ENCODE measurements around the gene GNPDA1.
"Not testable (repeated sequence)": the region's sequence is repeated elsewhere in the genome, so short reads cannot be mapped to it uniquely, and the experiment has no call there.

The GNPDA1 gene

DNA sequence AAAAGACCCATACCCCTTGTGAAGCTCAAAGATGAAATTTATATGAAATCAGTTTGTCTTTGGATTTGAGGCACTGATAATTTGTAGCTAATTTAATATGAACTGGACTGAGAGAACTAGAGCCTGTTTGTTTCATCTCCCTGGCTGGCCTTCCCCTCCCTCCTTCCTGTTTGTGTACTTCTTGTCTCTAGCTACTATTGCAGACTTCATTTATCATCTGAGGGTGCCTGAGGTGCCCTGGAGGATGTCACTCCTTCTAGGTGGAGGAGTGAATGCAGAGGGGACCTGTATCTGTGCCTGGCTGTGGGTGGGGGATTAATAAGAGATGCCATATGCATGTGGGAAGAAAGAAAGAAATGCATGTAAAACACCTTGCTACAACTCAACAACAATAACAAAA, 22.2 kb upstream of the GNPDA1 start:
- CTCF ChIA-PET = interaction anchor here (0.9 to 1.8 kb wide), 5 partner anchors 10 to 110 kb away, joined by 3 to 5 read pairs (median 3); no protein-coding TSS in a partner anchor
- Mint-ChIP-seq H3K4me3 (no peak overlapping the region), H3K9me3 (no peaks in the 10 kb centered on the region), H3K27me3 (no peaks in the 10 kb centered on the region), H3K4me1 (peaks cover 21% of the 10 kb centered on the region), H3K36me3 (peaks cover 3% of the 10 kb centered on the region), H3K27ac (peak overlapping the region; percentile 17)
- no peak for DNase-seq

DNA sequence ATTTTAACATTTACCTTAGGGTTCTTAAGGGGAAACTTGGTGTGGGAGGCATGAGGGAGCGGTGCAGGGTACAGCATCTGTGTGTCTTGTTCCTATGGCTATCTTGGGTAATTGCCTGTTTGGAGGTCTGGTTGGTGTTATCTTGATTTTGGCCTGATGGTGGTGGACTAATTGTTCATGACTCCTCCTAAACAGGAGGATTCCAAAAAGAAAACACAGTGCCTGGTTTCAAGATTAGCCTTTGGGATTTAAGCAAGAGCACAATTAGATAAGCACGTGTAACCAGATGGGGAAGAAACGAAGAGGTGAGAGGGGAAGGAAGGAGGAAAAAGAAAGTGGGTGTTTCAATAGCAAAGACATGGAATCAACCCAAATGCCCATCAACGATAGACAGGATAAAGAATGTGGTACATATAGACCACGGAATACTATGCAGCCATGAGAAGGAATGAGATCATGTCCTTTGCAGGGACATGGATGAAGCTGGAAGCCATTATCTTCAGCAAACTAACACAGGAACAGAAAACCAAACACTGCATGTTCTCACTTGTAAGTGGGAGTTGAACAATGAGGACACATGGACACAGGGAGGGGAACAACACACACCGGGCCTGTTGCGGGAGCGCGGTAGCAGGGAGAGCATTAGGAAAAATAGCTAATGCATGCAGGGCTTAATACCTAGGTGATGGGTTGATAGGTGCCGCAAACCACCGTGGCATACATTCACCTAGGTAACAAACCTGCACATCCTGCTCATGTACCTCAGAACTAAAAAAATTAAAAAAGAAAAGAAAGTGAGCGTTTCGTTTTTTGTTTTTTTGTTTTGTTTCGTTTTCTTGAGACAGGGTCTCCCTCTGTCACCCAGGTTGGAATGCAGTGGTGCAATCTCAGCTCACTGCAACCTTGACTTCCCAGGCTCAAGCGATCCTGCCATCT, 21.1 kb upstream of the GNPDA1 start:
- H3K4me3 Mint-ChIP-seq, H3K36me3 Mint-ChIP-seq, DNase-seq, H3K9me3 Mint-ChIP-seq, H3K27me3 Mint-ChIP-seq: not testable (repeated sequence)
- Mint-ChIP-seq H3K27ac (peak overlapping the region; percentile 17), H3K4me1 (peaks cover 21% of the 10 kb centered on the region)
- CTCF ChIA-PET = interaction anchor here (1.0 to 1.8 kb wide), 2 partner anchors 18 to 22 kb away, joined by 3 to 5 read pairs; no protein-coding TSS in a partner anchor

DNA sequence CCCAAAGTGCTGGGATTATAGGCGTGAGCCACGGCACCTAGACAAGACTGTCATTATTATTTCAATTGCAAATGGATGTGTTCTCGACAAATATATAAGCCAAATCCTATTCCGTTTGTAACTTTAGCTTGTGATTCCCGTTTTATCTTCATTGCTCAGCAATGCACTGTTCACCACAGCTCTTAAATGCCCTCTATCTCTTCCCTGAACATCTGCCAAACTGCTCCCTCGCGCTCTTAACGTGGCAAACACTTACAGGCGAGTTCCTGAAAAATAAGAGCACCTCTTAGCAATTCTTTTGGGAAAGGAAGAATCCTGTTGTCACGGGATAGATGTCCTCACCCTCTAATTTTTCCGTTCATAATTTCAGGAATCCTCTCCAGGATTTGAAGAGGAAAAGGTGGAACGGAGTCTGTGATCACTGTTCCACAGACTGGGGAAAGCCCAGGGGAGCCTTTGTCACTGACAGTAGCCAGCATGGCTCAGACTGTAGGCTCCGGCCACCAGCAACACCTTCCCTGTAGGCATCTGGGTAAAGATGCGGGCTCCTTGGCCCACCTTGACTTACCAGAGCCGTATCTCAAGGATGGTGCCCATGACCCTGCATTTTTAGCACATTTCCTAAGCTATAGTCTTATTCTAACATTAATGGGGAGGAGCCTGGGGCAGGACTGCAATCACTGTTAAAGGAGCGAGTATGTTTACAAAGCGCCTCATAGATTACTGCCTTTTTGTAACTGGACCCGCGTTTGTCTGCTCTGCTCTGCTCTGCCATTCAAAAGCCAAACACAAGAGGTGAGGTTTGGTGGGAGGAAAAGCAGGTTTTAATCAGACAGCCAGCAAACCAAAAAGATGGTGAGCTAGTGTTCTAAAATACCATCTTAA, 20.2 kb upstream of the GNPDA1 start:
- H3K4me3 Mint-ChIP-seq = no peak overlapping the region

DNA sequence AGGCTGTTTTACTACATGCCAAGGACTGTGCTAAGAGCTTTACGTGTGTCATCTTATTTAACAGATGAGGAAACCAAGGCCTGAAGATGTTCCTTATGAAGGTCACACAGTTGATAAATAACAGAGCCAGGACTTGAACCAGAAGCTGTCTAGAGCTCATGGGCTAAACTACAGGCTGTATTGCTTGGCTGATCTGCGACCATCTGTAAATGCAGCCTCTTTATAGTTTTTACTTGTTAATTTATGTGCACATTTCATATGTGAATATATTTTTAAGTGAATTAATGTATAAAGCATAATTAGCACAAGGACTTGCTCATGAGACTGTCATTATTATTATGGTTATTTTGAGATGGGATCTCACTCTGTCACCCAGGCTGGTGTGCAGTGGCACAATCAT, 19.3 kb upstream of the GNPDA1 start:
- CTCF ChIA-PET = interaction anchor here (0.8 kb wide), 1 partner anchor 339 kb away, joined by 3 read pairs; no protein-coding TSS in a partner anchor
- H3K4me3 Mint-ChIP-seq = no peak overlapping the region
- no peak for DNase-seq
- H3K27me3 Mint-ChIP-seq = no peaks in the 10 kb centered on the region
- peaks cover 19% of the 10 kb centered on the region for H3K4me1 Mint-ChIP-seq
- peaks cover 3% of the 10 kb centered on the region for H3K36me3 Mint-ChIP-seq
- H3K27ac Mint-ChIP-seq = no peak overlapping the region
- no peaks in the 10 kb centered on the region for H3K9me3 Mint-ChIP-seq

More for the DNA sequence above, 20.2 kb upstream of the GNPDA1 start:
- DNase-seq = no peak
- no peaks in the 10 kb centered on the region for H3K27me3 Mint-ChIP-seq
- peaks cover 19% of the 10 kb centered on the region for H3K4me1 Mint-ChIP-seq
- no peak overlapping the region for H3K27ac Mint-ChIP-seq
- H3K9me3 Mint-ChIP-seq = no peaks in the 10 kb centered on the region
- CTCF ChIA-PET = interaction anchor here (0.8 to 1.8 kb wide), 2 partner anchors 17 to 340 kb away, joined by 3 to 5 read pairs; no protein-coding TSS in a partner anchor
- peaks cover 3% of the 10 kb centered on the region for H3K36me3 Mint-ChIP-seq

DNA sequence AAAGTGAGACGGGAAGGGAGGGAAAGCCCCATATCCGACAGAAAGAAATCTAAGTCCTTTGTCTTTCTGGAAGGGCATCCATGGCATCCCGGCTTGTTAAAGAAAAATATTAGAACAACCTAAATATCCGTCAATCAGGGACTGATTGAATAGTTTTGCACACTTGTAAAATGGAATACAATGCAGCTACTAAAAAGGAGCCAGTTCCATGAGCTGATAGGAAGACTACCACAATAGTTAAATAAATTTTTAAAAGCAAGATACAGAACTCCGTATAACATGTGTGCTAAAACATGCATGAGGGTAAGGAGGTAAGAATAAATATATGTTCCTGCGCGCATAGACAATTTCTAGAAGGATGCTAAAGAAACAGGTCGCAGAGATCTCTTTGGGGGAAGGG, 12.8 kb upstream of the GNPDA1 start:
- H3K36me3 Mint-ChIP-seq = no peaks in the 10 kb centered on the region
- H3K4me1 Mint-ChIP-seq = peaks cover 21% of the 10 kb centered on the region
- no peaks in the 10 kb centered on the region for H3K9me3 Mint-ChIP-seq
- peak overlapping the region; percentile 98 for H3K27ac Mint-ChIP-seq
- no peaks in the 10 kb centered on the region for H3K27me3 Mint-ChIP-seq
- H3K4me3 Mint-ChIP-seq = peak overlapping the region; percentile 81
- no peak for DNase-seq
- CTCF ChIA-PET = interaction anchor here (0.7 to 1.7 kb wide), 5 partner anchors 11 to 117 kb away, joined by 3 to 6 read pairs (median 4); partner anchors contain the start of gene GNPDA1

DNA sequence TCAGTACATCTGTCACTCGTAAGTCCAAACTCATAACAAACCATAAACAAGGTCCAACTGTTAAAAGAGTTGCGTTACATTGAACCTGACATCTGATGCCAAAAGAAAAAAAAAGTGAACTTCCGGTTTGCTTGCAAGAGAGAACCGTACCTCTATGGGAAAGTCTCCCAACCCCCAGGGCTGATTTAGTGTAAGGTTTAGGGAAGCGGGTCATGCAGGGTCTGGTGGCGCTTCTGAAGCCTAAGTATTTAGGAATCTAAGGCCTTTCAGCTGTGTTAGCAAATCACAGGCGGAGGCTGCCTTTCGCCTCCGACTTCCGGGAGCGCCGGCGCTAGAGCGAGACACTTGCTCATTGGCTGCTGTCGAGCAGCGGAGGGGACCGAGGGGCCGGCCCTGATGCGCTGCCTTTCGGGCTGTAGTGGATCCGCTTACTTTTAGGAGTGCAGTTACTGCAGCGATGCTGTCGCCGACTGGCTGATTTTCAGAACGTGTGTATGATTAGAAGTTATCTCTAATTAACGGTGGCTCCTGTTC, 12.0 kb upstream of the GNPDA1 start:
- peak overlapping the region; percentile 81 for H3K4me3 Mint-ChIP-seq
- no peaks in the 10 kb centered on the region for H3K27me3 Mint-ChIP-seq
- peak; percentile 91 for DNase-seq
- H3K9me3 Mint-ChIP-seq = peaks cover 7% of the 10 kb centered on the region
- H3K36me3 Mint-ChIP-seq = peaks cover 6% of the 10 kb centered on the region
- peaks cover 25% of the 10 kb centered on the region for H3K4me1 Mint-ChIP-seq
- CTCF ChIA-PET = interaction anchor here (0.8 to 1.7 kb wide), 5 partner anchors 9 to 118 kb away, joined by 3 to 7 read pairs (median 5); partner anchors contain the start of gene GNPDA1
- H3K27ac Mint-ChIP-seq = peak overlapping the region; percentile 98

DNA sequence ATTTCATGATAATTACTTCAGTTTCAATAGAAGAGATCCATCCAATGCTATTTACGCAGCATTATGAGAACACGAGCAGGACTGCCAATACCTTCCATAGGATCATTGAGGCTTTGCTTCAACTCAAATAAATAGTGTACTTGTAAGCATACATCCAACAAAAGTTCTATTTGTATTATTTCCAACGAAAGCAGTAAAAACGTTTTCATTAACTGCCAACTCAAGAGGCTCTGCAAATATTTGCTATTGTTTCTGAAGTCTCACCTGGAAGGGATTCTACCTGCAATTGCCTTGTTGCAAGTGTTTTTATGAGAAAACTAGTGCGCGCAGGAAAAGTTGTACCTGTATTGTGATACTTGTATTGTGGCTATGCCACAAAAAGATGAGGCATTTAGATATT, 11.0 kb upstream of the GNPDA1 start:
- peak overlapping the region; percentile 52 for H3K27ac Mint-ChIP-seq
- H3K9me3 Mint-ChIP-seq = peaks cover 9% of the 10 kb centered on the region
- H3K4me1 Mint-ChIP-seq = peaks cover 28% of the 10 kb centered on the region
- H3K27me3 Mint-ChIP-seq = no peaks in the 10 kb centered on the region
- no peak overlapping the region for H3K4me3 Mint-ChIP-seq
- CTCF ChIA-PET = interaction anchor here (1.5 kb wide), 1 partner anchor 8 kb away, joined by 7 read pairs; no protein-coding TSS in a partner anchor
- H3K36me3 Mint-ChIP-seq = peaks cover 8% of the 10 kb centered on the region
- DNase-seq = no peak

DNA sequence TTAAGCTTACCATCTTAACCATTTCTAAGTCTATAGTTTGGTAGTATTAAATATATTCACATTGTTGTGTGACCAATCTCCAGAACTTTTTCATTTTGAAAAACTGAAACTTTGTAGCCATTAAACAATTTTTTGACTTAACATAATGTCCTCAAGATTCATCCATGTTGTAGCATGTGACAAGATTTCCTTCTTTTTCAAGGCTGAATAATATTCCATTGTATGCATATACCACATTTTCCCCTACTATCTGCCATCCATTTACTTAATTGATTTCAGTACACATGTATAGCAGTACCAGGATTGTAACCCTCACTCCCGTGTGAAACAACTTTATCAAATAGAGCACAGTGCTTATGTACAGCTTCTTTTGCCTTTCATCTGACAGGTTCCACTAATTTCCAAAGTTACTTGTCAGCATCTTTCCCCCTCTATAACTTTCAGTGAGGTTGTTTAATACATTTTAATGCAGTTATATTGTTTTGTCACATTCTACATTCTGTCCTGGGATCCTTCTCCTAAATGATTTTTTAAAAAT, 7.4 kb upstream of the GNPDA1 start:
- H3K4me1 Mint-ChIP-seq = peaks cover 56% of the 10 kb centered on the region
- no peak overlapping the region for H3K4me3 Mint-ChIP-seq

DNA sequence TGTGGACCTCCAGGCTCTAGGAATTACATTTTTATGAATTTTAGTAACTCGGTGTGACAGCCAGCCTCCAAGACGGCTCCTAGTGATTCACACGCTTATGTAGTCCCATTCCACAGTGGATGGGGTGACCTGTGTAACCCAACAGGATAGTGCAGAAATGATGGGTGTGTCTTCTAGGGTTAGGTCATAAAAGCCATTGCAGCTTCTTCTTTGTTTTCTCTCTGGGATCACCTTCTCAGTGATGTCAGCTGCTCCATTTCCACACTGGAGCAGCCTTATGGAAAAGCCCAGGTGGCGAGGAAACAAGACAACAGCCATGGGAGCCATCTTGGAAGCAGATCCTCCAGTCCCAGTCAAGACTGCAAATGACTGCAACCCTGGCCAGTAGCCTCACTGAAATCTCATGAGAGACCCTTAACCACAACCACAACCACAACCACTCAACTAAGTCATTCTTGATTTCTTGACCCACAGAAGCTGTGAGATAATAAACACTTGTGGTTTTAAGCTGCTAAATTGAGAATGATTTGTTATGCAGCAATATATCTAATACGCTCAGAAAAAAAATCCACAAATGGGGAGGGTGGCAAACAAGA, 5.1 kb upstream of the GNPDA1 start:
- CTCF ChIA-PET = interaction anchor here (1.0 to 7.9 kb wide), 6 partner anchors 11 to 123 kb away, joined by 3 to 137 read pairs (median 4); partner anchors contain the start of gene NDFIP1
- Mint-ChIP-seq H3K27ac (peak overlapping the region; percentile 86), H3K36me3 (peaks cover 16% of the 10 kb centered on the region), H3K4me1 (peaks cover 65% of the 10 kb centered on the region), H3K9me3 (peaks cover 13% of the 10 kb centered on the region), H3K4me3 (no peak overlapping the region), H3K27me3 (no peaks in the 10 kb centered on the region)
- DNase-seq = no peak

More for the DNA sequence above, 7.4 kb upstream of the GNPDA1 start:
- Mint-ChIP-seq H3K9me3 (peaks cover 13% of the 10 kb centered on the region), H3K36me3 (peaks cover 16% of the 10 kb centered on the region), H3K27me3 (no peaks in the 10 kb centered on the region), H3K27ac (no peak overlapping the region)
- no peak for DNase-seq
- CTCF ChIA-PET = interaction anchor here (0.6 to 1.0 kb wide), 2 partner anchors 111 to 127 kb away, joined by 3 to 4 read pairs; no protein-coding TSS in a partner anchor

DNA sequence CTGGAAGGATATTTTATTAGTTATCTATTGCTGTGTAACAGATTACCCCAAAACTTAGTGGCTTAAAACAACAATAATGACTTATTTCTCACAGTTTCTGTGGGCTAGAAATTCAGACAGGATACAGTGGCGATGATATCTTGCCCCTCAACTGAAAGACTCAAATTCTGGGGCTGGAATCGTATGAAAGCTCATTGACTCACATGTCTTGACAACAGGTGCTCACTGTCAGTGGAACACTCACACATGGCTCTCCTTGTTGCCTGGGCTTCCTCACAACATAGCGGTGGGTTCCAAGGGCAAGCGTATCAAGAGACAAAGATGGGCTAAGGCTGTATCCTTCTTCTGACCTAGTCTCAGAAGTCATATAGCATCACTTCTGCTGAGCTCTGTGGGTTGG, 3.7 kb upstream of the GNPDA1 start:
- H3K4me3 Mint-ChIP-seq = peak overlapping the region; percentile 40
- CTCF ChIA-PET = interaction anchor here (0.8 to 8.1 kb wide), 14 partner anchors 8 to 130 kb away, joined by 3 to 137 read pairs (median 7); partner anchors contain the start of genes NDFIP1 and RNF14
- H3K36me3 Mint-ChIP-seq = peaks cover 16% of the 10 kb centered on the region
- peaks cover 76% of the 10 kb centered on the region for H3K4me1 Mint-ChIP-seq
- peaks cover 13% of the 10 kb centered on the region for H3K9me3 Mint-ChIP-seq
- H3K27me3 Mint-ChIP-seq = no peaks in the 10 kb centered on the region
- DNase-seq = peak; percentile 55
- peak overlapping the region; percentile 96 for H3K27ac Mint-ChIP-seq

DNA sequence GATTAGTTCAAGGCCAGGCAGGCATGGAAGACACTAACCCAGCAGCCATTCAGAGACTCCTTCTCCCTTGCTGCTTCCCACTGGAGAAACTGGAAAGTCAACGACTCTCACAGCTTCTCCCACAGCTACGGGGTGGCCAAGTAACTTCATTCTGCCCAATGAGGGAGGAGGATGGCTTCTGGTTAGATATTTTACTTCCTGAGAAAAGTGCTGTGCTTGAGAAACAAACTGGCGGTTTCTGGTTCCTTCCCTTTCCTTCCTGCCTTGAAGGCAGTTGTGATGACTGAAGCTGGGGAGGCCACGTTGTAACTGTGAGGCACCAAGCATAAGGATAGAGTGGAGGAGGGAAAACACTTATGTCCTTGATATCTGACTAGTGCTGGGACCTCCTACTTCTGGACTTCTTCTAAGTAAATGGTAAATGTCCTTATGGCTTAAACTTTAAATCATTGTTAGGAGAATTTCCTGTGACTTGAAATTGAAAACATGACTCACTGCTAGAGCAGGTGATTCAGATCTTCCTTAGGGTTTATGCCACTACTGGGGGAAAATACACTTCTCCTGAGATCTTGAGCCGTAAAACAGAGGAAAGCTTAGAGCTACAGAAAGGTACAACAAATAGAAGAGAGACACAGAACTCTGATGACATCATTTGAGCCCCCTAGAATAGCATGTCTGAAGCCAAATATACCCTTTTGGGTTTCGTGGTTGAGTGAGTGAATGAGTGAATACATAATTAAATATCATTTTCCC, 3.1 kb upstream of the GNPDA1 start:
- DNase-seq = peak; percentile 64
- H3K4me1 Mint-ChIP-seq = peaks cover 82% of the 10 kb centered on the region
- H3K9me3 Mint-ChIP-seq = peaks cover 13% of the 10 kb centered on the region
- H3K36me3 Mint-ChIP-seq = peaks cover 18% of the 10 kb centered on the region
- peak overlapping the region; percentile 40 for H3K4me3 Mint-ChIP-seq
- no peaks in the 10 kb centered on the region for H3K27me3 Mint-ChIP-seq
- H3K27ac Mint-ChIP-seq = peak overlapping the region; percentile 96
- CTCF ChIA-PET = interaction anchor here (0.7 to 8.1 kb wide), 22 partner anchors 8 to 416 kb away, joined by 3 to 137 read pairs (median 6); partner anchors contain the start of genes NDFIP1 and RNF14

DNA sequence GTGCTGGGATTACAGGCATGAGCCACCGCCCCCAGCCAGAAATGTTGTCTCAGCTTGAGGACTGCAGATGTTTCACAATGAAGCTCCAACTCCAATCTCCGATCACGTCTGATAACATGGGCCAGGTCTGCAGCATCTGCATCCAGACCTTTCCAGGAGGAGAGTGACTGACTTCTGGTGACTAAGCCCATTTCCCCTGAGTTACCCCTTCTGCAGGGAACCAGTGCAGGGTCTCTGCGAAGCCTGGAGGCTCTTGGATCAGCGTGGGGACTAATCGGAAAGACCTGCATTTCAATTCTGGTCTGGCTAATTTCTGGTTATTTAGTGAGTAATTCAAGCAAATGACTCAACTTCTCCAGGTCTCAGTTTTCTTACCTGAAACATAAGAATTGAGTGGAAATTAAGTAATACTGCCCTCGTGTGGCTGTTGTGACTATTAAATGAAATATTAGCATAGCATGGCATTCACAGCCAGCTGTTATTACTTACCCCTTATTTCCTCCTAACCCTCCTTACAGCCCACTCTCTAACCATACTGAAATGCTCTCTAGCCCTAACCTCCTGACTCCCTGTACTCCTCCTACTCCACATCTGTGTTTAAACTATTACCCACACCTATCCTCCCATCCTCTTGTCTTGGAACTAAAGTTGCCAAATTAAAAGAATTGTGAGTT, 2.2 kb upstream of the GNPDA1 start:
- Mint-ChIP-seq H3K36me3 (peaks cover 16% of the 10 kb centered on the region), H3K9me3 (peaks cover 8% of the 10 kb centered on the region), H3K27me3 (no peaks in the 10 kb centered on the region), H3K4me3 (peak overlapping the region; percentile 40), H3K27ac (peak overlapping the region; percentile 96), H3K4me1 (peaks cover 83% of the 10 kb centered on the region)
- CTCF ChIA-PET = interaction anchor here (0.7 to 8.1 kb wide), 23 partner anchors 9 to 417 kb away, joined by 3 to 137 read pairs (median 5); partner anchors contain the start of genes NDFIP1 and RNF14
- peak; percentile 53 for DNase-seq

Data from activated naive CD4-positive, alpha-beta T cell treated with anti-CD3 and anti-CD28 coated beads, Interleukin-2, amount 10 ng/mL, durations not matched to agents 7 days and 5 days (primary cell).